Adrenal gland (tissue), 12 donors: Measurements from ENCODE around the gene ASNSD1. TPM values are rescaled to one million over a fixed set of nuclear protein-coding genes. Genes with fewer than 3 reads are reported as not detected.

Experiments used
- DNase-seq, 7 donors: peaks; one replicate each; pipeline ENCODE4 v3.0.0-alpha.2; 2019 to 2020
- H3K27ac ChIP-seq, 5 donors: fragments of 200-600 bp; sonication (generic) in 4 of 5; 1 replicate in 3 of 5; 2 replicates in 2 of 5; pipeline versions ENCODE4 v1.5.1 to v1.8.0; 2016 to 2020; ENCODE audit warnings: mild to moderate bottlenecking in 1 of 5
- H3K27me3 ChIP-seq: fragments of 200-600 bp; 2 replicates; pipeline ENCODE4 v1.8.0; 2021
- H3K36me3 ChIP-seq, 2 donors: fragments of 200-600 bp; replicated peaks in 1 of 2; 1 replicate in 1 of 2; 2 replicates in 1 of 2; pipeline versions ENCODE4 v1.5.1 to v1.8.0; 2018 to 2022
- H3K4me1 ChIP-seq, 2 donors: fragments of 200-600 bp; replicated peaks in 1 of 2; 1 replicate in 1 of 2; 2 replicates in 1 of 2; pipeline versions ENCODE4 v1.5.1 to v1.8.0; 2018 to 2021
- H3K4me3 ChIP-seq, 4 donors: fragments of 200-600 bp; sonication (generic) in 3 of 4; one replicate each; pipeline ENCODE4 v1.5.1; 2016 to 2018
- H3K9me3 ChIP-seq, 3 donors: fragments of 200-600 bp; sonication (generic) in 1 of 3; replicated peaks in 1 of 3; 1 replicate in 2 of 3; 2 replicates in 1 of 3; pipeline versions ENCODE4 v1.5.1 to v1.8.0; 2016 to 2021
- CTCF ChIP-seq, 6 experiments: fragments of 450-650 bp in 4 of 6; fragments of 200-600 bp in 2 of 6; sonication (generic) in 1 of 6; IDR thresholded peaks; 1 replicate in 5 of 6; 2 replicates in 1 of 6; pipeline versions ENCODE4 v1.5.1 to v1.8.0; 2016 to 2021; ENCODE audit warnings: antibody characterized with exemption in 6 of 6, mild to moderate bottlenecking in 2 of 6, moderate library complexity in 1 of 6
- POLR2A ChIP-seq, 2 donors: fragments of 450-650 bp; IDR thresholded peaks; one replicate each; pipeline ENCODE4 v1.6.1; 2017; ENCODE audit warnings: antibody characterized with exemption in 2 of 2, mild to moderate bottlenecking in 2 of 2, moderate library complexity in 1 of 2
- WGBS, 4 donors: extraction: QIAGEN DNeasy Blood & Tissue Kit in 2 of 4; methylation state at CpG; one replicate each; pipeline versions ENCODE4 v1.1.5 to v1.1.7; 2013 to 2017; 5-methylcytosine and 5-hydroxymethylcytosine counted together
- intact Hi-C, 2 donors: fragments of 100-400 bp; cut with DNase I; formaldehyde crosslinking; loops; one replicate each; pipeline versions ENCODE4 v1.14.1 to v1.15.0; 2022 to 2023
- polyA plus RNA-seq, 3 donors: library from polyadenylated mRNA; stranded (reverse); fragments of 200-250 nt in 2 of 3; fragments of 350-450 nt in 1 of 3; fragmentation: Illumina TruSeq in 1 of 3; extraction: RNeasy Lipid Tissue Mini Kit (QIAGEN cat#74804) in 1 of 3; gene quantifications; one replicate each; pipeline ENCODE4 v1.2.3, GENCODE V29; 2013 to 2014
- total RNA-seq, 9 donors: library from RNA; depleted of rRNA in 4 of 9; stranded (reverse); fragments of >200 nt in 4 of 9; fragments of 120-200 nt in 1 of 9; fragmentation: NEBNext Ultra II Directional in 1 of 9; extraction: Animal tissue kit (Norgen Biotek cat#: 25700) in 1 of 9; gene quantifications; one replicate each; pipeline versions ENCODE4 v1.1.0 to v1.2.4, GENCODE V29; 2013 to 2023
- donor health status: healthy with polysubstance abuse.
- donor health status: Bipolar disorder and iron deficiency.
- donor health status: DM: yes; HTN: yes; CAD: no.
- donor health status: DM: no; HTN: no; CAD: no.
- donor health status: DM: no; HTN: no; CAD: no.
- donor health status: DM: yes; HTN: yes; CAD: no.

Gene ASNSD1
- total and polyA plus RNA-seq, 12 donors, result 27.5 to 101 (median 42.6) TPM

- Histone ChIP-seq H3K9me3 (no peaks in the 10 kb centered on the region), H3K4me3 (no peak overlapping the region), H3K27me3 (no peaks in the 10 kb centered on the region), H3K36me3 (no peaks in the 10 kb centered on the region), H3K27ac (no peak overlapping the region), H3K4me1 (no peaks in the 10 kb centered on the region)
- intact Hi-C loops, result loop anchor here (10.0 kb wide), 2 partner anchors 54 to 174 kb away; partner anchors contain the start of gene SLC40A1 (in 2 of the 2)
- no peak for DNase-seq
- WGBS, 4 donors, result 90 to 97% (median 96%) methylated on average over 4 of the region's 4 CpGs
- TF ChIP-seq CTCF (IDR thresholded peaks at IDR 0.05) (no peak), POLR2A (IDR thresholded peaks at IDR 0.05) (no peak)
These were observed 22.8 kb upstream of the ASNSD1 start for GRCh38 chr2:189638301-189639006.

- H3K4me3 ChIP-seq, result no peak overlapping the region
- no peaks in the 10 kb centered on the region for H3K4me1 ChIP-seq
- TF ChIP-seq CTCF (IDR thresholded peaks at IDR 0.05), result no peak
- no peak for TF ChIP-seq POLR2A (IDR thresholded peaks at IDR 0.05)
- no peaks in the 10 kb centered on the region for H3K9me3 ChIP-seq
- 56 to 66% (median 58%) methylated on average over 3 of the region's 3 CpGs for WGBS, 4 donors
- no peaks in the 10 kb centered on the region for H3K36me3 ChIP-seq
- no peak overlapping the region for H3K27ac ChIP-seq
- H3K27me3 ChIP-seq, result no peaks in the 10 kb centered on the region
- intact Hi-C loops, result loop anchor here (10.0 kb wide), 2 partner anchors 54 to 174 kb away; partner anchors contain the start of gene SLC40A1 (in 2 of the 2)
- no peak for DNase-seq
These were observed 22.2 kb upstream of the ASNSD1 start for GRCh38 chr2:189639007-189639609.

GRCh38 chr2:189641002-189641401 is 20.3 kb upstream of the ASNSD1 start:
- 81 to 95% (median 85%) methylated on average over 1 of the region's 1 CpG for WGBS, 4 donors
- intact Hi-C loops, result no loop called here
- Histone ChIP-seq H3K36me3 (no peaks in the 10 kb centered on the region), H3K4me1 (no peaks in the 10 kb centered on the region), H3K9me3 (no peaks in the 10 kb centered on the region), H3K27ac (no peak overlapping the region), H3K27me3 (no peaks in the 10 kb centered on the region), H3K4me3 (no peak overlapping the region)
- TF ChIP-seq POLR2A (IDR thresholded peaks at IDR 0.05) (no peak), CTCF (IDR thresholded peaks at IDR 0.05) (no peak)
- DNase-seq, result no peak

GRCh38 chr2:189641590-189641989 is 19.7 kb upstream of the ASNSD1 start:
- DNase-seq, result no peak
- TF ChIP-seq POLR2A (IDR thresholded peaks at IDR 0.05), result no peak
- TF ChIP-seq CTCF (IDR thresholded peaks at IDR 0.05), result no peak
- Histone ChIP-seq H3K27ac (no peak overlapping the region), H3K4me3 (no peak overlapping the region), H3K9me3 (no peaks in the 10 kb centered on the region), H3K36me3 (no peaks in the 10 kb centered on the region), H3K27me3 (no peaks in the 10 kb centered on the region), H3K4me1 (no peaks in the 10 kb centered on the region)
- intact Hi-C loops, result no loop called here
- 91 to 98% (median 95%) methylated on average over 2 of the region's 2 CpGs for WGBS, 4 donors
